Effector CD8-positive, alpha-beta T cell (primary cell): ENCODE data around the gene PSMD1.
"Not testable (repeated sequence)": the region's sequence is repeated elsewhere in the genome, so short reads cannot be mapped to it uniquely, and the experiment has no call there.

Source experiments
- DNase-seq: peaks from one replicate; lab custom pipeline; 2025; lab: John Stamatoyannopoulos, UW

Gene PSMD1

GRCh38 chr2:231117148-231117547 lies 60.5 kb downstream of the PSMD1 start:
- DNase-seq, result no peak

GRCh38 chr2:231117922-231118613 lies 61.4 kb downstream of the PSMD1 start:
- DNase-seq, result no peak

GRCh38 chr2:231118614-231118942 lies 61.9 kb downstream of the PSMD1 start:
- DNase-seq, result no peak

DNA sequence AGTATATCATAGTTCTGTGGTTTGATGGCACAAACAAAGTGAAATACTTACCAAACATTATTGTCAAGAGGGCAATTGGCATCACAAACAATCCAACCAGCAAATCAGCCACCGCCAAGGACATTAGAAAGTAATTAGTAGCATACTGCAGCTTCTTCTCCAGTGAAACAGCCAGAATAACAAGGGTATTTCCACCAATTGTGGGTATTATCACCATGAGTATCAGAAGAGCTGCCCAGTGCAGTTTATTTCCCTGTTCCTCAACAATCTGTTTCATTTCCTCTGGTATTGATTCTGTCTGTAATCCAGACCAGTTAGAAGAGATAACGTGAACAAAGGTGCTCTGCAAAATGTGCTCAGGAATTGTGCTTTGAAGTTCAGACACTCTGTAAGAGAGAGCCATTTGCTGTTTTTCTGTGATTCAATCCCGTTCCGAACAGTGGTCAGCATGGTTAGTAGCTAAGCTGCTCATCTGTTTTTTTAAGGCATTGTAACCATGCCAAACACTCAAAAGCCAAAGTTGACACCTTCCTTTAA lies 66.8 kb downstream of the PSMD1 start:
- no peak for DNase-seq

DNA sequence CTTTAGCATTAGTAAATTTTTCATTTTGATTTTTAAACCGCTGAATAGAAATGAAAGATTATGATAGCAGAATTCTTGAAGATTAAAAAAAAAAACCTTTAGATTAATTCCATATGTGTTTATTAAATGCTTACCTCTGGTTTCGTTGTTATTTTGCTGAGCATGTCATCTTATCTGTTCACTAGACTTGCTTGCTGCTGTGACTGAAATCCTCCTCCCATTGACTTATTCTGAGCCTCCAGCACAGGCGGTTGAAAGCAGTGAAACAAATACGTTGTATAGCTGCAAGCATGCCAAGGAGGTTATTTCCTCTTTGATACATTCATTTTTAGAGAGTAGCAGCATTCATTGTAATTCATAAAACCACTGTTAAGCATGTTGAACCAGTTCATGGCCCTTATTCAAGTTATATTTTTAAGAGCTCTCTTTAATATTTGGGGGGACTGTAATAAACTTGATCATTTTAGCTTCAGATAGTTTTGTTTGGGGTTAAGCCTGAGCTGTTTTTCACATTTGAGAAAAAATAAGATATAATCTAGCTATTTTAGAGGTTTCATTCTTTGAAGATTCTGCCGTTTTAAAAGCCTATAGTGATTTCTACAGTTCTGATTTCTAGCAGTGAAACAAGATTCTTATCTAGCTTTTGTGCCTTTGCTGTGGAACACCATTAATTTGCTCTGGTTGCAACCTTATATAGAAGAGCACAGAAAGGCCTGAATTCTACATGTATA lies 68.3 kb downstream of the PSMD1 start, which contains the start of gene HTR2B:
Gene HTR2B (minus strand): TSS at position 205 of the 731 bp plus-strand sequence. CDS start 1,278 bp downstream, outside the sequence.
- DNase-seq, result no peak

DNA sequence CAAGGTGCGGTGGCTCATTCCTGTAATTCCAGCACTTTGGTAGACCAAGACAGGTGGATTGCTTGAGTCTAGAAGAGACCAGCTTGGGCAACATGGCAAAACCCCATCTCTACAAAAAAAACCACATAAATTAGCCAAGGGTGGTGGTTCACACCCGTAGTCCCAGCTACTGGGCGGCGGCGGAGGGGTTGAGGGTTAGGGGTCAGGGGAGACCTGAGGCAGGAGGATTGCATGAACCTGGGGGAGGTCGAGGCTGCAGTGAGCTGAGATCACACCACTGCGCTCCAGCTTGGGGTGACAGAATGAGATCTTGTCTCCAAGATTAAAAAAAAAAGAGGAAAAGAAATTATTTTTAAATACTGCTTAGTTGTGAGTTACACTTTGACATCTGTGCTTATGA lies 69.5 kb downstream of the PSMD1 start:
- no peak for DNase-seq

GRCh38 chr2:231127480-231127879 lies 70.8 kb downstream of the PSMD1 start:
- no peak for DNase-seq

- no peak for DNase-seq
Measured at GRCh38 chr2:231127936-231128335, 71.3 kb downstream of the PSMD1 start.

- no peak for DNase-seq
Measured at GRCh38 chr2:231128541-231128940, 71.9 kb downstream of the PSMD1 start.

DNA sequence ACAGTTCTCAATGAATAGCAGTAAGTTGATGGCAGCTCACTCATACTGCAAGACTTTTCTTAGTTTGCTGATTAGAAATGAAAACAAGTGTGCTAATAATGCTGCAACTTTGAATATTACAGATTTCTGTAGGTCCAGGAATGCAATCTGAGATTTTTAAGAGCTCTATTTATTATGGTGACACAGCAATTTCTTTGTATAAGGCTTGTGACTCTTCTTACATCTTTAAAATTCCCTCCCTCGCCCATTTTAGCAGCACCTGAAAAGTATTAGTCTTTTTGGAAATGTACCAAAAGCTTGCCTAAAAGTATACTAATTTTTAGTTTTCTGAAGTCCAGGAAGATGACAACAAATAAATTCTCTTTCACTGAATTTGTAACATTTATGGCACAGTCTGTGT lies 72.5 kb downstream of the PSMD1 start:
- no peak for DNase-seq

DNA sequence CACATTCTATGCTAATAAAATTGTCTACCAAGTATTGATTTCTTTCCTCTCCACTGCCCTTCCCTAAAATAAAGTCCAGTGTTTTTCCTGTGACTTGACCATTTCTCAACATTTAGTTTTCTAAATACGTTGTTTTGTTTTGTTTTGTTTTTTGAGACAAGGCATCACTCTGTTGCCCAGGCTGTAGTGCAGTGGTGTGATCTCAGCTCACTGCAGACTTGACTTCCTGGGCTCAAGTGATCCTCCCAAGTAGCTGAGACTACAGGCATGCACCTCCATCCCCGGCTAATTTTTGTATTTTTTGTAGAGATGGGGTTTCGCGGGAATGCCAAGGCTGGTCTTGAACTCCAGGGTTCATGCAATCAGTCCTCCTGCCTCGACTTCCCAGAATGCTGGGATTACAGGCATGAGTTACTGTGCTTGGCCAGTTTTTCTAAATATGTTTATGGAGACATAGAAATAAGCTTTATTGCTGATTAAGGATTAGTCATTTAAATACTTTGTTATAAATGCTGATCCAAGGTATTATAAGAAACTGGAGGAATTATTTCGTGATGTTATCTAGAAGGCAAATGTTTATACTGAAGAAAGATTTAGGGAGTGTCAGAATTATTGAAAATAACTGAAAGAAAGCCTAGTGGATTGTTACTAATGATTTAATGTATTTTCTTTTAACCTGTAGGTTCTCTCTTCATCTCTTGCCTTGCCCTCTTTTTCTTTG lies 73.8 kb downstream of the PSMD1 start:
- DNase-seq, result no peak

GRCh38 chr2:231132129-231132528 lies 75.5 kb downstream of the PSMD1 start:
- no peak for DNase-seq

GRCh38 chr2:231133365-231134099 lies 76.9 kb downstream of the PSMD1 start:
- DNase-seq, result no peak

DNA sequence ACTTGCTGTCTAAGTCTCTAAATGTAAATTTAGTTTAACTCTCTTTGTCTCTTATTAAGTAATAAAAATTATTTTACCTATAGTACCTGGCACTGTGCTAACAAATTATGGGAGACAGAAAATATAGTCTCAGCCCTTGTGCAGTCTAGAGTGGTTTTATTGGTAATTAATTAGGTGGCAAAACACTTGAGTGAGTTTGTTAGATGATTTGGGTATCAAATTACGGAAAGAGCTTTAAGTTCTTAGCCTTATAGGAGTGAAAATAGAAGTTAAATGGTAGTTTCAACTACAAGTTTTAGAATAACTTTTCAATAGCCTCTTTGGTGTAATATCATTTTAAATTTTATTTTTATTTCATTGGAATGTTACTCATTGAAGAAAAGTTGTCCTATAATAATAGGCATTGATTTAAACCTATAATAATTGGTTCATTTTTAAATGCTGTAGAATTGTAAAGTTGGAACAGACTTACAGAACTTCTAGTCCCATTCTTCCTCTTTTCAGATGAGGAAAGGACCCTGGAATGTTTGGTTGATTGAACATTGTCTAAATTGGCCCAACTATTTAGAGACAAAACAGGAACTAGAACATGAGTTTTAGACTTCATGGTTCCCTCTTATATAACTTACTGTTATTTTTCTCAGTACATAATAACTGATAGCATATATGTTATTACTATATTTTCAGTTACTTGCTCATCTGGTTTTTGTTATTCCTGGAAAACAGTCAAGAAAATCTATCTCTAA lies 78.4 kb downstream of the PSMD1 start:
- no peak for DNase-seq

- no peak for DNase-seq
Measured at GRCh38 chr2:231138699-231139098, 82.0 kb downstream of the PSMD1 start.

GRCh38 chr2:231139796-231140195 lies 83.1 kb downstream of the PSMD1 start:
- no peak for DNase-seq

GRCh38 chr2:231140808-231141207 lies 84.1 kb downstream of the PSMD1 start:
- DNase-seq, result not testable (repeated sequence)

GRCh38 chr2:231144896-231145295 lies 88.2 kb downstream of the PSMD1 start:
- no peak for DNase-seq

GRCh38 chr2:231146665-231147064 lies 90.0 kb downstream of the PSMD1 start:
- no peak for DNase-seq

DNA sequence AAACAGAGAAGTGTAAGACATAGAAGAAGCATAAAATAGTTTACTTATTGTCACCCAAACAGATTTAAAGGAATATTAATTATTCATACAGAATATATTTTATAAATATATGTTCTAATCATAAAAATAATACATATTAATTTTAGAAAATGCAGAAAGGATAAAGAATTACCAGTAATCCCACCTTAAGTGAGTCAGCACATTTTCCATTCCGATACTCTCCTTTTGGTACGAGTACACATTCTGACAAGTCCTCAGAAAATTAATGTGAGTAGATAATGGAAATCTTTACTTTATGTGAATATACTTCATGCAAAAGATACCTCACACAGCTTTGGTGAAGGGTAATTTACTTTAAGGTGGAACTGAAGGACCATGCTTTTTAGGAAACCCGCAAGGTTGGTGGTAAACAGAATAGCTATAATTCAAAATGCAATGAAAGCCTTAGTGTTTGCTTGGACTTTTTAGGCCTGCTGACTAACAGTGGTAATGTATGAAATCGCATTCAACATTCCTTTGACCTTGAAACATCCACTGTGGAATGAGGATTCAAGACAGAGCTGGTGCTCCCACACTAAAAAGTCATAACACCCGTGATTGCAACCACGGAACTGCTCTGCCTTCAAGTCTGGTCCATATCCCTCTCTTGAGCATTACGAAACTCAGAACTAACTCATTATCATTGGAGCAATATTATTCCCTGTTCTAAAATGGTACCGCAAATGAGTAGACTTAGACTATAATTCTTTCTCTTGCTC lies 96.3 kb downstream of the PSMD1 start:
- no peak for DNase-seq
